Measurements from ENCODE around the gene NRCAM.

DNA sequence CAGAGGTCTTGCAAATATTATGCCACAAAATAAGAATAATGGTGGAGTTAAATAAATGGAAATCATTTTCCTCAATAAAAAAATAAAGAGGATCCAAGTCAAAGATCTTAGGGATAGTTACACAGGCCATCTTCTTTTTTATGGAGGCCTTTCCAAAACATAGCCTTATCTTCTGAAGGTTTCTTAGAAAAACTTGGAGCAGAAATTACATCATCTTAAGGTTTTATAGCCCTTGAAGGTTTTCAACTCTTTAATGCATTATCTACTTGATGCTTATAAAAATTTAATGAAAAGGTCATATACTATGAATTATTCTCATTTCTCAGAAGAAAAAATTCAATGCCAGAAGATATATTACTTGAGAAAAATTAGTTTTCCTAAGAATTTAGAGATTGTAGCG is 231.8 kb downstream of the NRCAM start:
- TF ChIP-seq EZH2 (IDR thresholded peaks at IDR 0.05; ENCODE audit: borderline replicate concordance, low read length) = no peak
- TF ChIP-seq, protein P1, sequence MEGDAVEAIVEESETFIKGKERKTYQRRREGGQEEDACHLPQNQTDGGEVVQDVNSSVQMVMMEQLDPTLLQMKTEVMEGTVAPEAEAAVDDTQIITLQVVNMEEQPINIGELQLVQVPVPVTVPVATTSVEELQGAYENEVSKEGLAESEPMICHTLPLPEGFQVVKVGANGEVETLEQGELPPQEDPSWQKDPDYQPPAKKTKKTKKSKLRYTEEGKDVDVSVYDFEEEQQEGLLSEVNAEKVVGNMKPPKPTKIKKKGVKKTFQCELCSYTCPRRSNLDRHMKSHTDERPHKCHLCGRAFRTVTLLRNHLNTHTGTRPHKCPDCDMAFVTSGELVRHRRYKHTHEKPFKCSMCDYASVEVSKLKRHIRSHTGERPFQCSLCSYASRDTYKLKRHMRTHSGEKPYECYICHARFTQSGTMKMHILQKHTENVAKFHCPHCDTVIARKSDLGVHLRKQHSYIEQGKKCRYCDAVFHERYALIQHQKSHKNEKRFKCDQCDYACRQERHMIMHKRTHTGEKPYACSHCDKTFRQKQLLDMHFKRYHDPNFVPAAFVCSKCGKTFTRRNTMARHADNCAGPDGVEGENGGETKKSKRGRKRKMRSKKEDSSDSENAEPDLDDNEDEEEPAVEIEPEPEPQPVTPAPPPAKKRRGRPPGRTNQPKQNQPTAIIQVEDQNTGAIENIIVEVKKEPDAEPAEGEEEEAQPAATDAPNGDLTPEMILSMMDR (conservative IDR thresholded peaks at IDR 0.05 in 1 of 2, IDR thresholded peaks at IDR 0.05 in 1 of 2; ENCODE audit: extremely low read depth in 1 of 2, insufficient read depth in 1 of 2, low read depth in 1 of 2, low read length in 2 of 2) = no peak

Data from mammary epithelial cell (primary cell).